Measurements from ENCODE around the gene CHRNB1. TPM values are rescaled to one million over a fixed set of nuclear protein-coding genes. Genes with fewer than 3 reads are reported as not detected.

The CHRNB1 gene
- total and polyA plus RNA-seq, 2 of the 8 experiments (the other 6 are each of a cell fraction or from before 2014, with no cell fraction given), result 14.1 to 28.2 TPM

DNA sequence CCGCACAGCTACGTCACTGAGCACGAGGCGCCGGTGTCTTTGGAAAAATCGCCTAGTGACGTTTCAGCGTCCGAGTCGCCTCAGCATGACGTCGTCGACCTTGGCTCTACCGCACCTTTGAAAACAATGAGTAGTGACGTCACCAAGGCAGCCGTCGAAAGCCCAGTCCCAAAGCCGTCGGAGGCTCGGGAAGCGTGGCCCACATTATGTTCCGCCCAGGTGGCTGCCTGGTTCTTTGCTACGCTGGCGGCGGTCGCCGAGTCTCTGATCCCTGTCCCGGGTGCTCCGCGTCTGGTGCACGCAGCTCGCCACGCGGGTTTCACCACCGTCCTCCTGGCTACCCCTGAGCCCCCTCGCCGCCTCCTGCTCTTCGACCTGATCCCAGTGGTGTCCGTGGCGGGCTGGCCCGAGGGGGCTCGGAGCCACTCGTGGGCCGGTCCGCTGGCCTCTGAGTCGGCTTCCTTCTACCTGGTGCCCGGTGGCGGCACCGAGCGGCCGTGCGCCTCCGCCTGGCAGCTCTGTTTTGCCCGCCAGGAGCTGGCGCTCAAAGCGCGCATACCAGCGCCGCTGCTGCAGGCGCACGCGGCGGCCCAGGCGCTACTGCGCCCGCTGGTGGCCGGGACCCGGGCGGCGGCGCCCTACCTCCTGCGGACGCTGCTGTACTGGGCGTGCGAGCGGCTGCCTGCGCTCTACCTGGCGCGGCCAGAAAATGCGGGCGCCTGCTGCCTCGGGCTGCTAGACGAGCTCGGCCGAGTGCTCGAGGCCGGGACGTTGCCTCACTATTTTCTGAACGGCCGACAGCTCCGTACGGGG is 8.1 kb upstream of the CHRNB1 start:
- H3K4me2 ChIP-seq (ENCODE audit: insufficient read depth in 1 of 2, low read depth in 2 of 2, low read length in 2 of 2), result peak overlapping the region; percentile 91
- DNase-seq (ENCODE audit: low read depth in 1 of 2, low spot score in 2 of 2) (peak in 1 of 2 experiments; percentile 87), FAIRE-seq (peak; percentile 69)
- no peak overlapping the region for H3K23ac ChIP-seq (ENCODE audit: insufficient read length)
- 0 out of 2 replicates have a peak overlapping the region, but pooled peaks have one; percentile 43 for H2AFZ ChIP-seq (ENCODE audit: low read length)
- H2BK15ac ChIP-seq (ENCODE audit: low read length), result peak overlapping the region; percentile 95; the same call in 1 of the 2 replicates
- CTCF ChIA-PET (ENCODE audit: partially characterized antibody), result interaction anchor here (0.6 to 5.1 kb wide), 40 partner anchors 10 to 311 kb away, joined by 3 to 56 read pairs (median 5); partner anchors contain the start of genes KCTD11, SPEM2, TMEM256 and TMEM95
- H3K36me3 ChIP-seq (ENCODE audit: control insufficient read depth in 2 of 4, insufficient read depth in 4 of 4, low read length in 3 of 4), result no peaks in the 10 kb centered on the region
- H3K23me2 ChIP-seq (ENCODE audit: low read depth, low read length), result peaks cover 31% of the 10 kb centered on the region
- peak overlapping the region; percentile 50 to 83 (median 67) for H3K4me3 ChIP-seq (ENCODE audit: extremely low read depth in 1 of 4, insufficient read depth in 2 of 4, low read depth in 3 of 4, low read length in 4 of 4)
- H2BK120ac ChIP-seq (replicated peaks; ENCODE audit: low read depth, low read length), result peak overlapping the region; percentile 91
- H2BK20ac ChIP-seq (ENCODE audit: low read length), result no peak overlapping the region
- peak overlapping the region; percentile 59 for H3K27ac ChIP-seq (ENCODE audit: low read depth, low read length)
- H3K79me2 ChIP-seq (ENCODE audit: control insufficient read depth in 1 of 2, insufficient read depth in 2 of 2, low read length in 2 of 2), result no peaks in the 10 kb centered on the region
- H3K4me1 ChIP-seq (replicated peaks in 1 of 4; ENCODE audit: control insufficient read depth in 3 of 4, insufficient read depth in 4 of 4, low read length in 3 of 4), result peaks cover 0 to 28% (median 15%) of the 10 kb centered on the region in 4 experiments; a peak in 6 of 7 replicates
- H4K8ac ChIP-seq (ENCODE audit: extremely low read depth, insufficient read depth, low read length), result peak overlapping the region; percentile 97
- H3K27me3 ChIP-seq (replicated peaks in 1 of 4; ENCODE audit: control insufficient read depth in 3 of 4, extremely low read depth in 1 of 4, insufficient read depth in 3 of 4, low read length in 3 of 4), result peaks cover 2 to 19% (median 12%) of the 10 kb centered on the region in 4 experiments; a peak in 6 of 7 replicates
- peak overlapping the region; percentile 63 for H2BK5ac ChIP-seq (ENCODE audit: low read depth, low read length)
- peak overlapping the region; percentile 48 for H3K56ac ChIP-seq (replicated peaks; ENCODE audit: insufficient read length, low read depth, low read length)
- no peaks in the 10 kb centered on the region for H3K9me3 ChIP-seq (ENCODE audit: insufficient read depth in 2 of 2, low read depth in 1 of 2, low read length in 1 of 2)
- no peak overlapping the region for H3K4ac ChIP-seq (replicated peaks; ENCODE audit: insufficient read length, low read depth, low read length)
- peak overlapping the region; percentile 79 for H4K91ac ChIP-seq (replicated peaks; ENCODE audit: insufficient read length, low read length)
- no peak overlapping the region for H3K14ac ChIP-seq (ENCODE audit: insufficient read length)
- H4K20me1 ChIP-seq (replicated peaks in 1 of 2; ENCODE audit: control insufficient read depth in 1 of 2, insufficient read depth in 2 of 2, low read length in 2 of 2), result no peaks in the 10 kb centered on the region
- 3% methylated on average over 83 of the region's 92 CpGs; no CpG with 5 or more reads in 1 of the 2 experiments for WGBS, 2 experiments (ENCODE audit: extremely low coverage in 1 of 2, insufficient coverage in 1 of 2, insufficient read length in 1 of 2, insufficient replicate concordance in 2 of 2, low coverage in 1 of 2, low lambda C conversion rate in 2 of 2, missing lambda C conversion rate in 1 of 2)
- peak overlapping the region; percentile 94 for H2BK12ac ChIP-seq (ENCODE audit: low read depth, low read length)
- H4K5ac ChIP-seq (ENCODE audit: insufficient read length, low read depth, low read length), result peak overlapping the region; percentile 52
- H3K18ac ChIP-seq (ENCODE audit: extremely low read depth, low read length), result peak overlapping the region; percentile 40; the same call in 1 of the 2 replicates
- peak overlapping the region in 3 of 4 experiments; percentile 1 to 46 (median 6); a peak in 5 of 7 replicates for H3K9ac ChIP-seq (replicated peaks in 1 of 4; ENCODE audit: extremely low read depth in 1 of 4, low read depth in 3 of 4, low read length in 3 of 4)
- H2AK5ac ChIP-seq (ENCODE audit: low read depth, low read length), result no peak overlapping the region; the same call in 1 of the 2 replicates
- POLR2A ChIA-PET (ENCODE audit: partially characterized antibody), result interaction anchor here (0.6 to 15.5 kb wide), 28 partner anchors 8 to 322 kb away, joined by 3 to 339 read pairs (median 4); partner anchors contain the start of genes ACAP1, ASGR2, CHRNB1 and CLDN7
- no peaks in the 10 kb centered on the region for H3K79me1 ChIP-seq (ENCODE audit: low read depth, low read length)
- TF ChIP-seq EGR1 (IDR thresholded peaks at IDR 0.05; ENCODE audit: borderline replicate concordance, low read depth, low read length) (0 out of 2 replicates have a peak, but pooled peaks have one; percentile 15), ASH2L (IDR thresholded peaks at IDR 0.05; ENCODE audit: low read length) (no peak), RNF2 (IDR thresholded peaks at IDR 0.05; ENCODE audit: borderline replicate concordance, low read depth, low read length, missing control alignments, poor library complexity, severe bottlenecking) (peak; percentile 47), SIN3A (conservative IDR thresholded peaks at IDR 0.05 in 1 of 2, IDR thresholded peaks at IDR 0.05 in 1 of 2; ENCODE audit: low read depth in 1 of 2, low read length in 2 of 2) (peak; percentile 51 to 72; a peak in 2 of 4 replicates), KDM4A (IDR thresholded peaks at IDR 0.05; ENCODE audit: low read depth, low read length, severe bottlenecking) (peak; percentile 73), SIX5 (IDR thresholded peaks at IDR 0.05; ENCODE audit: low read depth, low read length) (no peak), MAFK (IDR thresholded peaks at IDR 0.05; ENCODE audit: low read depth, low read length) (no peak), TCF12 (IDR thresholded peaks at IDR 0.05; ENCODE audit: low read depth, low read length) (peak; percentile 59; the same call in 1 of the 2 replicates)
- TF ChIP-seq, protein P1, sequence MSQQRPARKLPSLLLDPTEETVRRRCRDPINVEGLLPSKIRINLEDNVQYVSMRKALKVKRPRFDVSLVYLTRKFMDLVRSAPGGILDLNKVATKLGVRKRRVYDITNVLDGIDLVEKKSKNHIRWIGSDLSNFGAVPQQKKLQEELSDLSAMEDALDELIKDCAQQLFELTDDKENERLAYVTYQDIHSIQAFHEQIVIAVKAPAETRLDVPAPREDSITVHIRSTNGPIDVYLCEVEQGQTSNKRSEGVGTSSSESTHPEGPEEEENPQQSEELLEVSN (IDR thresholded peaks at IDR 0.05), result peak; percentile 58
